ENCODE measurements around the gene ULBP2. TPM values are rescaled to one million over a fixed set of nuclear protein-coding genes. Genes with fewer than 3 reads are reported as not detected.
"Not testable (repeated sequence)": the region's sequence is repeated elsewhere in the genome, so short reads cannot be mapped to it uniquely, and the experiment has no call there.

ULBP2 gene
- total and polyA plus RNA-seq, 9 donors: 0.23 to 0.53 (median 0.28) TPM; not detected in 1

DNA sequence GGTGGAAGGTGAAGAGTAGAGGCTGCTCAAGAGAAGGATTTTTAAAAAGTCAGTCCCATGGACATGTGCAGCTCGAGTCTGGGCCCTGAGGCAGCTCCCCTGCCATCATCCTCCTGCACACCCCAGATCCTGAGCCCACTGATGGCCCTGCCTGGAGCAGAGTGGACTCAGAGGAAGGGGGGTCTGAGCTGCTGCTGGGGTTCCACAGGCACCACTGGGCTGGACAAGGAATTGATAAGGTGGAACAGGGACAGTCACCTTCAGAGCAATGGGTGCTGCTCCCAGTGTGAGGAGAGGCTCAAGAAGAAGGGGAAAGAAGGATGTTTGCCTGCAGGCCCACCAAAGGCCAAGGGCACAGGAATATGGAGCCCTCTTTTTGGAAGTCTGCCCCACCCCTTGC, 6.2 kb downstream of the ULBP2 start:
- Histone ChIP-seq H3K27me3 (ENCODE audit: control insufficient read depth, insufficient read depth, low read length) (peaks cover 51% of the 10 kb centered on the region), H3K27ac (ENCODE audit: low read length) (no peak overlapping the region), H3K9me3 (replicated peaks; ENCODE audit: control insufficient read depth, low read depth, low read length) (no peaks in the 10 kb centered on the region), H3K36me3 (ENCODE audit: control insufficient read depth, insufficient read depth, low read length) (no peaks in the 10 kb centered on the region), H3K4me1 (ENCODE audit: control insufficient read depth, insufficient read depth, low read length) (no peaks in the 10 kb centered on the region), H3K4me3 (ENCODE audit: low read length) (no peak overlapping the region)
- no CpG with 5 or more reads among the region's 1 CpG for WGBS (ENCODE audit: insufficient coverage)
- no peak for DNase-seq

- 77% methylated on average over 4 of the region's 5 CpGs for WGBS (ENCODE audit: insufficient coverage)
- Histone ChIP-seq H3K27me3 (ENCODE audit: control insufficient read depth, insufficient read depth, low read length) (peaks cover 50% of the 10 kb centered on the region), H3K9me3 (replicated peaks; ENCODE audit: control insufficient read depth, low read depth, low read length) (no peaks in the 10 kb centered on the region), H3K36me3 (ENCODE audit: control insufficient read depth, insufficient read depth, low read length) (no peaks in the 10 kb centered on the region), H3K4me1 (ENCODE audit: control insufficient read depth, insufficient read depth, low read length) (no peaks in the 10 kb centered on the region), H3K4me3 (ENCODE audit: low read length) (no peak overlapping the region), H3K27ac (ENCODE audit: low read length) (no peak overlapping the region)
- no peak for DNase-seq
Observed at GRCh38 chr6:149948616-149949015, 6.8 kb downstream of the ULBP2 start.

GRCh38 chr6:149950423-149950822, 8.6 kb downstream of the ULBP2 start:
- no peak overlapping the region for H3K27ac ChIP-seq (ENCODE audit: low read length)
- DNase-seq: no peak
- WGBS (ENCODE audit: insufficient coverage): 37% methylated on average over 6 of the region's 8 CpGs
- no peak overlapping the region for H3K4me3 ChIP-seq (ENCODE audit: low read length)
- H3K4me1 ChIP-seq (ENCODE audit: control insufficient read depth, insufficient read depth, low read length): no peaks in the 10 kb centered on the region
- H3K27me3 ChIP-seq (ENCODE audit: control insufficient read depth, insufficient read depth, low read length): peaks cover 58% of the 10 kb centered on the region
- no peaks in the 10 kb centered on the region for H3K36me3 ChIP-seq (ENCODE audit: control insufficient read depth, insufficient read depth, low read length)
- no peaks in the 10 kb centered on the region for H3K9me3 ChIP-seq (replicated peaks; ENCODE audit: control insufficient read depth, low read depth, low read length)

DNA sequence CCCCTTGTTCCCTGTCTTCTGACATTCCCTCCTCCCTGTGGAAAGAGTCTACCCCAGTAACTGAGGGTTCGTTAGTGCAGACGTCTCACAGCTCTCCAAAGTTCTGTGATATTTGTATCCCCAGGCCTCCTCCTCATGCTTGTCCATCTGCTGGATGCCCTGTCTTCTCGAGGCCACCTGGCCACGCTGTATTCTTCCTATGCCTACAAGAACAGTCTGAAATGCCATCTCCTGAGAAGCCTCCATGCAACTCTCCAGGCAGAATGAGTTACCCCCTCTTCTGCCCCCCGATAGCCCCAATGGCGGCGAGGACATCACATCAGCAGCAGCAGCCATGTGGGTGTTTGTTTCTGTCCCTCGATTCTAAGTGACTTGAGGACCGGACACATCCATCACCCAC, 9.3 kb downstream of the ULBP2 start:
- WGBS (ENCODE audit: insufficient coverage): 45% methylated on average over 4 of the region's 9 CpGs
- no peaks in the 10 kb centered on the region for H3K4me1 ChIP-seq (ENCODE audit: control insufficient read depth, insufficient read depth, low read length)
- no peak for DNase-seq
- no peak overlapping the region for H3K27ac ChIP-seq (ENCODE audit: low read length)
- H3K27me3 ChIP-seq (ENCODE audit: control insufficient read depth, insufficient read depth, low read length): peaks cover 63% of the 10 kb centered on the region
- no peaks in the 10 kb centered on the region for H3K36me3 ChIP-seq (ENCODE audit: control insufficient read depth, insufficient read depth, low read length)
- no peak overlapping the region for H3K4me3 ChIP-seq (ENCODE audit: low read length)
- no peaks in the 10 kb centered on the region for H3K9me3 ChIP-seq (replicated peaks; ENCODE audit: control insufficient read depth, low read depth, low read length)

DNA sequence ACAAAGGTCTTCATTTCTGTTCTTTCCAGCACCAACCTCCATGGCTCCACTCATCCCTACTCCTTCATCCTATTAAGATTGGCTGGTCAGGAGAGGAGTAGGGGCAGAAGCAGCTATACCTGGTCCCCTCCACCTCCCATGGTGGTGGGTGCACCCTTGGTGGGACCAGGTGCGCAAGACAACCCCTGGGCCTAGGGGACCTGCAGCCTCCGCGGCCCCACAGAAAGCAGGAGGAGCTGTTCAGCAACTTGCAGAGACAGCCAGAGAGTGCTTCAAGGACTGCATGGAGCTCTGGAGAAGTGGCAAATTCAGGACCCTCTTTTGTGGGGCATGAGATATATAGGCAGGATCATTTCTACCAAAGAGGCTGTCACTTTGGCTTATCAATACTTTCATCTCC, 9.8 kb downstream of the ULBP2 start:
- 70% methylated on average over 3 of the region's 3 CpGs for WGBS (ENCODE audit: insufficient coverage)
- peaks cover 62% of the 10 kb centered on the region for H3K27me3 ChIP-seq (ENCODE audit: control insufficient read depth, insufficient read depth, low read length)

DNA sequence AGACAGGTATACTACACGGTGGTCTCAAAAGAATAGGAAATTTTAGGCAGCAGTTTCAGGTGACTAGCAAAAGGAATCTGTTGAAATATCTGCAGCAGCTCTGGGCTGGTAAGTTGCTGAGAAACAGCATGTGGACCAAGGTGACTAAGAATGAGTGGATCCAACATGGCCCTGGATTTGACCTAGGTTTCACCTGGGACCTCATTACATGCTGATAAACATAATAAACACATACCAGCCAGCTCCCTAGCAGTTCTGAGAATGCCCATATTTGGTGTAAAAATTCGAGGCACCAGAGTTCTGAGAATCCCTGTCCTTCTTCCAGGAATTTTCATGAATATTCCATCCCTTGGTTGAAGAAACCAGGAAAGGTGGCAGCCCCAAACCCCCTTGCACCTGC, 11.6 kb downstream of the ULBP2 start:
- H3K27me3 ChIP-seq (ENCODE audit: control insufficient read depth, insufficient read depth, low read length): peaks cover 59% of the 10 kb centered on the region
- not testable (repeated sequence) for H3K36me3 ChIP-seq (ENCODE audit: control insufficient read depth, insufficient read depth, low read length); H3K9me3 ChIP-seq (replicated peaks; ENCODE audit: control insufficient read depth, low read depth, low read length); H3K4me1 ChIP-seq (ENCODE audit: control insufficient read depth, insufficient read depth, low read length); H3K27ac ChIP-seq (ENCODE audit: low read length); H3K4me3 ChIP-seq (ENCODE audit: low read length); DNase-seq
- 34% methylated on average over 2 of the region's 2 CpGs for WGBS (ENCODE audit: insufficient coverage)

More for the DNA sequence above, 9.8 kb downstream of the ULBP2 start:
- Histone ChIP-seq H3K4me1 (ENCODE audit: control insufficient read depth, insufficient read depth, low read length) (no peaks in the 10 kb centered on the region), H3K27ac (ENCODE audit: low read length) (no peak overlapping the region), H3K9me3 (replicated peaks; ENCODE audit: control insufficient read depth, low read depth, low read length) (no peaks in the 10 kb centered on the region), H3K4me3 (ENCODE audit: low read length) (no peak overlapping the region), H3K36me3 (ENCODE audit: control insufficient read depth, insufficient read depth, low read length) (no peaks in the 10 kb centered on the region)
- no peak for DNase-seq

- not testable (repeated sequence) for H3K4me3 ChIP-seq (ENCODE audit: low read length); DNase-seq; H3K36me3 ChIP-seq (ENCODE audit: control insufficient read depth, insufficient read depth, low read length); H3K4me1 ChIP-seq (ENCODE audit: control insufficient read depth, insufficient read depth, low read length); H3K9me3 ChIP-seq (replicated peaks; ENCODE audit: control insufficient read depth, low read depth, low read length); H3K27ac ChIP-seq (ENCODE audit: low read length)
- no CpG with 5 or more reads among the region's 10 CpGs for WGBS (ENCODE audit: insufficient coverage)
- H3K27me3 ChIP-seq (ENCODE audit: control insufficient read depth, insufficient read depth, low read length): peaks cover 58% of the 10 kb centered on the region
Observed at GRCh38 chr6:149953934-149954327, 12.1 kb downstream of the ULBP2 start.

DNA sequence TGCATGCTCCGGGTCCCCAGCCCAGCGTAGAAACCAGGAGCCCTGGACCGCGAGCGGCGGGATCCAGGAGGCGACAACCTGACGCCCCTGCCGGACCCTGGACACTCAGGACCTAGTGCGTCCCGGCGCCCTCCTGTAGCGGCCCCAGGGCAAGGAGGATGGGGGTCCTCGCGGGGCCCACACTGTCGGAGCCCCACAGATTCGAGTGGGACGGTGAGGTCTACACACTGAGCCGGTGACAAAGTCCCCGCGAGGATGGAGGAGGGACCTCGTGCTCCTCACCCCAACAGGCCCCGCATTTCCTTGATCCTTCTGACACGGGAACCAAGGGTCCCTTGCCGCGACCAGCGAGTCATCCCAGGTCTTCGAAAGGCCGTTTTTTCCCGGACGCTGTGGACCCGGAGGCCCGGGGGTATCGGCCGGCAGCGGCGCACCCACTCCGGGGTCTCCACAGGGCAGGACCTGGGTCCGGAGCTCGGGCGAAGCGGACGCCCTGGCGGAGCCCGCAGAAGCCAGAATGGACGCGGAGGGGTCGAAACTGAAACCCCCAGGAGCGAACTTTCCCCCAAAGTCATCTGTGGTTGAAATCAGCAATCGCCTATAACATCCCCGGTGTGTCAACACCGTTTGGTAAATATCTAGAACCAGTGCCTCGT, 12.6 kb downstream of the ULBP2 start:
- H3K4me3 ChIP-seq (ENCODE audit: low read length); H3K4me1 ChIP-seq (ENCODE audit: control insufficient read depth, insufficient read depth, low read length); H3K9me3 ChIP-seq (replicated peaks; ENCODE audit: control insufficient read depth, low read depth, low read length); DNase-seq; H3K27ac ChIP-seq (ENCODE audit: low read length); H3K36me3 ChIP-seq (ENCODE audit: control insufficient read depth, insufficient read depth, low read length): not testable (repeated sequence)
- peaks cover 63% of the 10 kb centered on the region for H3K27me3 ChIP-seq (ENCODE audit: control insufficient read depth, insufficient read depth, low read length)
- 0% methylated on average over 3 of the region's 53 CpGs for WGBS (ENCODE audit: insufficient coverage)

- 14% methylated on average over 1 of the region's 21 CpGs for WGBS (ENCODE audit: insufficient coverage)
- not testable (repeated sequence) for DNase-seq; H3K36me3 ChIP-seq (ENCODE audit: control insufficient read depth, insufficient read depth, low read length); H3K4me1 ChIP-seq (ENCODE audit: control insufficient read depth, insufficient read depth, low read length); H3K27ac ChIP-seq (ENCODE audit: low read length); H3K9me3 ChIP-seq (replicated peaks; ENCODE audit: control insufficient read depth, low read depth, low read length); H3K4me3 ChIP-seq (ENCODE audit: low read length)
- H3K27me3 ChIP-seq (ENCODE audit: control insufficient read depth, insufficient read depth, low read length): peaks cover 65% of the 10 kb centered on the region
Observed at GRCh38 chr6:149954984-149955653, 13.3 kb downstream of the ULBP2 start.

DNA sequence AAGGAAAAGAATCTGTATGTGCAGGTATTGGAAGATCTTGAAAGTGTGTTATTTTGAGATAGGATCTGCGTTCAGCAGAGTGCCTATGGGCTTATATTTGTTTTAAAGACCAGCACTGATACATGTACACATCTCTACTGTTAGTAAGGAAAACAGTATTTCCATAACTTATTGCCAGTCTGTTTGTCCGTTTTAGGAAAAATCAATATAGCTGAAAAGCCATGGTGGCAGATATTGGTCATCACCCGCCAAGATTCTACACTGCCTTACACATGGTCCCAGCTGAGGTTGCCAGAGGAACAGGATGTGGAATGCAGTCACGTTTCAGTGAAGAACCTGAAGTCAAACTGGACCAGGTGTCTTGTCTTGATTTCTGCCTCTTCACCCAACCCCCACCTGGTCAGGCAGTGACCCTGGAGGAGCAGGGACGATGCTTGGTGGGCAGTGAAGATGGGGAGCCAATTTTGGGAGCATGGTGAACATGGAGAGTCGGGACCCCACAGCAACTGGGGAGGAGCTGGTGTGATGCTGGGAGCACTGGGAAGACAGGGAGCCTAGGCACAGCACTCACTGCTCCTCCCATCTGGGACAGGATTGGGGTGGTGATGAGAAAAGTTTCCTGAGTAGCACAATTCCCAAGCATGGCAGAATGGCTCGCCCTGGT, 14.0 kb downstream of the ULBP2 start:
- peaks cover 64% of the 10 kb centered on the region for H3K27me3 ChIP-seq (ENCODE audit: control insufficient read depth, insufficient read depth, low read length)
- not testable (repeated sequence) for H3K27ac ChIP-seq (ENCODE audit: low read length)
- 50% methylated on average over 1 of the region's 7 CpGs for WGBS (ENCODE audit: insufficient coverage)

More for the DNA sequence above, 14.0 kb downstream of the ULBP2 start:
- not testable (repeated sequence) for H3K4me3 ChIP-seq (ENCODE audit: low read length); DNase-seq; H3K36me3 ChIP-seq (ENCODE audit: control insufficient read depth, insufficient read depth, low read length); H3K9me3 ChIP-seq (replicated peaks; ENCODE audit: control insufficient read depth, low read depth, low read length); H3K4me1 ChIP-seq (ENCODE audit: control insufficient read depth, insufficient read depth, low read length)

All from muscle of leg (tissue), 11 donors.